GM12892 (cell line): Measurements from ENCODE around the gene PRSS53. TPM values are rescaled to one million over a fixed set of nuclear protein-coding genes. Genes with fewer than 3 reads are reported as not detected.
"Not testable (repeated sequence)": the region's sequence is repeated elsewhere in the genome, so short reads cannot be mapped to it uniquely, and the experiment has no call there.

Experiments used
- DNase-seq: peaks from one replicate; pipeline ENCODE4 v3.0.0; 2011; ENCODE audit not compliant: insufficient read length
- FAIRE-seq: peaks from 2 replicates; lab custom pipeline; 2011; peaks lifted over from hg19 to GRCh38; lab: Jason Lieb, UNC
- POLR2A ChIP-seq: IDR thresholded peaks from 2 replicates; pipeline ENCODE4 v1.6.1; 2011; ENCODE audit warnings: low read depth, low read length, control low read depth
- POLR2AphosphoS5 ChIP-seq: IDR thresholded peaks from 2 replicates; pipeline ENCODE4 v1.6.1; 2011; ENCODE audit warnings: low read depth, low read length, control low read depth
- TAF1 ChIP-seq: IDR thresholded peaks from 2 replicates; pipeline ENCODE4 v1.6.1; 2011; ENCODE audit warnings: low read depth, mild to moderate bottlenecking, control low read depth, low read length, borderline replicate concordance
- polyA plus RNA-seq: library from polyadenylated mRNA; unstranded; fragments of >200 nt; gene quantifications from one replicate; pipeline ENCODE4 v1.2.1, GENCODE V29; 2012; ENCODE audit warnings: missing spikeins, inconsistent platforms; ENCODE audit not compliant: missing spikeins

Gene PRSS53
- 2.1 TPM for polyA plus RNA-seq

- DNase-seq (no peak), FAIRE-seq (no peak)
- TF ChIP-seq POLR2A (no peak), POLR2AphosphoS5 (no peak), TAF1 (no peak)
These were observed at the start of gene PRSS53 for GRCh38 chr16:31088459-31089183. TSS of gene PRSS53 (minus strand) at chr16:31088943. CDS start at chr16:31088809, 134 bp downstream.

DNA sequence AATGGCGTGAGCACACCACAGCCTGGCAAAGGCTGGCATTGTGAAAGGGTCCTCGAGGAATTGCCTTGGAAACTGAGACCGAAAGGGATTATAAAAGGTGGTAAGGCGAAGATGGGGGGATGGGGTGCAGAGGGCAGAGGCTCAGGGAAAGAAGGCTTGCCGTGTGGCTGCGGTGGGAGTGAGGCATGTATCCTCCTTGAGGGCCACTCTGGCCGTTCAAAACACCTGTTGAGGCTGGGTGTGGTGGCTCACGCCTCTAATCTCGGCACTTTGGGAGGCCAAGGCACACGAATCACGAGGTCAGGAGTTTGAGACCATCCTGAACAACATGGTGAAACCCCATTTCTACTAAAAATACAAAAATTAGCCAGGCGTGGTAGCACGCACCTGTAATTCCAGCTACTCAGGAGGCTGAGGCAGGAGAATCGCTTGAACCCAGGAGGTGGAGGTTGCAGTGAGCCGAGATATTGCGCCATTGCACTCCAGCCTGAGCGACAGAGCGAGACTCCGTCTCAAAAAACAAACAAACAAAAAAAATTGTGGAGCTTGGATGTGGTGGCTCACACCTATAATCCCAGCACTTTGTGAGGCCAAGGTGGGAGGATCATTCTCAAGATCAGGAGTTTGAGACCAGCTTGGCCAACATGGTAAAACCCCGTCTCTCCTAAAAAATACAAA lies 48.2 kb upstream of the PRSS53 start:
- not testable (repeated sequence) for FAIRE-seq, DNase-seq

DNA sequence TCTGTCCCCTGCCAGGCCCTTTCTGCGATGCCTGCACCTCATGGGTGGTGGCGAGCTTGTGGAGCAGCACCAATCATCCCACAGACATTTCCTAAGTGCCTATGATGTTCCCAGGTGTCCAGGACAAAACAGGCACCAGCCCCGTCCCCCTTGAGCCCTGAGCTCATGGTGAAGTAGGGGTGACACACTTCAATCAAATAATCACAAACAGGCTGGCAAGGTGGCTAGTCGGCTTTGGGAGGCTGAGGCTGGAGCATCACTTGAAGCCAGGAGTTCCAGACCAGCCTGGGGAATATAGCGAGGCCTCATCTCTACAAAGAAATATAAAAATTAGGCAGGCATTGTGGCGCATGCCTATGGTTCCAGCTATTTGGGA lies 47.5 kb upstream of the PRSS53 start:
- FAIRE-seq = no peak
- no peak for TF ChIP-seq POLR2A
- no peak for DNase-seq

- DNase-seq (no peak), FAIRE-seq (no peak)
- TF ChIP-seq TAF1 = no peak
- TF ChIP-seq POLR2AphosphoS5 = no peak
- no peak for TF ChIP-seq POLR2A
These were observed 47.0 kb upstream of the PRSS53 start, which contains the start of gene PRSS8 for GRCh38 chr16:31135535-31136286. TSS of gene PRSS8 (minus strand) at chr16:31135727. CDS start at chr16:31135498, 229 bp downstream.

GRCh38 chr16:31134625-31135534 lies 46.1 kb upstream of the PRSS53 start:
- no peak for FAIRE-seq
- DNase-seq = no peak
- TF ChIP-seq TAF1 (no peak), POLR2AphosphoS5 (no peak), POLR2A (no peak)

DNA sequence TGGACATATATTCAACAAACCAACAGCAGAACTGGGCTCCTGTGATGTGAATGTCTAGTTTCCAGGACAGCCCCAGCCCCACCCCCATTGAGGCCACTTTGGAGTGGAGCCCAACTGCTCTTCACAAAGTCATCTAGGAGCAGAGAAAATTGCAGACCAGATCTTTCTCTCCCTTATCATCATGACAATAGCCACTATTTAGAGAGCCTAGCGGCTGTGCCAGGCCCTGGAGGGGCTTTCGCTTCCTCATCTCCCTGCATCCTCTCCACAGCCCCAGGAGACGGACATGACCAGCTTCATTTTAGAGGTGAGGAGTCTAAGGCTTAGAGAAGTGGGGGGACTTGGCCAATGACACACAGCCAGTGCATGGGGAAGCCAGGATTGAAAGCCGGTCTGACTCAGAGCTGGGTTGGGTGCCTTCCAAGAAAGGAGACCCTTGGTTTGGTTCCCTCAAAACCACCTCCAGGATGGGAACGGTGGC lies 45.4 kb upstream of the PRSS53 start:
- DNase-seq = no peak

GRCh38 chr16:31133046-31133501 lies 44.3 kb upstream of the PRSS53 start:
- DNase-seq (no peak), FAIRE-seq (no peak)
- TF ChIP-seq POLR2AphosphoS5 = no peak

More for the DNA sequence above, 45.4 kb upstream of the PRSS53 start:
- TF ChIP-seq TAF1 = no peak
- TF ChIP-seq POLR2AphosphoS5 = no peak
- TF ChIP-seq POLR2A = no peak
- FAIRE-seq = no peak

- DNase-seq (no peak), FAIRE-seq (no peak)
- no peak for TF ChIP-seq POLR2A
- no peak for TF ChIP-seq TAF1
- no peak for TF ChIP-seq POLR2AphosphoS5
These were observed 43.7 kb upstream of the PRSS53 start for GRCh38 chr16:31132303-31132979.

DNA sequence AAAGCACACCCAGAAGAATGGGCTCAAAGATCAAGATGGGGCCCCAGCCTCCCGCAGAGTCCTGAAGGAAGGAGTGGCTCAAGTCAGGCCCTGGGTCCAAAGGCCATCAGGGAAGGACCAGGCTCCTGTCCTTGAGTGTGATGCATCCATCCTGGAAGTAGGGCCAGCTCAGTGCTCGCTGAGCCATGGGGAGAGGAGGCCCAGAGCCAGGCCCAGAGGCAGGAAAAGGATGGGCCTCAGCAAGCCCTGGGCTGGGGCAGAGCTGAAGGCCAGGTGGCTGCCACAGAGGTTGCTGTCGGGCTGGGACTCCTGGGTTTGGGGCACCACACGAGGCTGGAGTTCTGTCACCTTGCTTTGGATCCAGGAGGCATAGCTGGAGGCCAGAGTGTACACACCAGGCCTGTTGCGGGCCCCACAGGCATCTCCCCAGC lies 43.1 kb upstream of the PRSS53 start:
- DNase-seq (no peak), FAIRE-seq (no peak)
- TF ChIP-seq POLR2AphosphoS5 (no peak), POLR2A (no peak), TAF1 (no peak)

DNA sequence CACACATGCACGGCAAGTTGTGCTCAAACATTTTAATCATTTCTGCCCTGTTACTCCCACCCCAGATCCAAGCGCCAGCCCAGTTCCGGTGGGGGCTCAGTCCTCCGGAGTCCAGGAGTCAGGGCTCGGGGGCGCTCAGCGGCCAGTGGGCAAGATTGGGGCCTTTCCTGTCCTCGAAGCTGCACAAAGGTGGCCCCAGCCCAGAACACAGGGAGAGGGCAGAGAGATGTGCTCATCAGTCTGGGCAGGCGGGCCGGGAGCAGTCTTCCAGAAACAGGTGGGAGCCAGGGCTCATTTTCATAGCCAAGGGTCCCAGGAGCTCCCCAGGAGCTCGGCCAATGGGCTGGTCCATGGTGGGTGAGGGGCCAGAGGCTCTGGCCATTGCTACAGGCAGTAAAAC lies 42.7 kb upstream of the PRSS53 start:
- DNase-seq (no peak), FAIRE-seq (no peak)
- TF ChIP-seq POLR2AphosphoS5 = no peak
- no peak for TF ChIP-seq POLR2A
- no peak for TF ChIP-seq TAF1
